GM21529 (cell line): ENCODE measurements around the gene OR2T27.
A peak's percentile ranks its signal among the peaks of the same experiment; 100 is the strongest.
"Not testable (repeated sequence)": the region's sequence is repeated elsewhere in the genome, so short reads cannot be mapped to it uniquely, and the experiment has no call there.

Experiments used
- ATAC-seq: cut with Tn5 transposase; IDR thresholded peaks from one replicate; pipeline ENCODE4 v1.9.1; 2021; ENCODE audit not compliant: unreplicated experiment

Gene OR2T27

GRCh38 chr1:248641583-248641982 lies 13.7 kb downstream of the OR2T27 start:
- not testable (repeated sequence) for ATAC-seq

DNA sequence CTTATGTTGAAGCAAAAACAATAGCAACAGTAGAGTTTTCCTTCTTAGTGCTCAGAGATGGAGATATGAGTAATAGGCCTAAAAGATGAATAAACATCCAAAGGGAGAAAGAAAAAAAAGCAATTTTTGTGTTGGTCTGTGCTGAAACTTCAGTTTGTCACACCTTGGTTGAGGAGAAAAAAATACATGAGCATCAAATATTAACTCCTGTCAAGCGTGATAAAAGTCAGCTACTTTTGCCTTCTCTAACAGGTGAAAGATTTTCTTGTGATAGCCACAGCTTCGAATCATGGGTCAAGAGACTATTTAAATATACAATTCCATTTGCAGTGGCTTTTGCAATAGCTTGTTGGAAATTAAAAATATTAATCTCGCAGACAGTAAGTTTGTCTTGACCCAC lies 14.4 kb downstream of the OR2T27 start:
- ATAC-seq, result peak; percentile 37

DNA sequence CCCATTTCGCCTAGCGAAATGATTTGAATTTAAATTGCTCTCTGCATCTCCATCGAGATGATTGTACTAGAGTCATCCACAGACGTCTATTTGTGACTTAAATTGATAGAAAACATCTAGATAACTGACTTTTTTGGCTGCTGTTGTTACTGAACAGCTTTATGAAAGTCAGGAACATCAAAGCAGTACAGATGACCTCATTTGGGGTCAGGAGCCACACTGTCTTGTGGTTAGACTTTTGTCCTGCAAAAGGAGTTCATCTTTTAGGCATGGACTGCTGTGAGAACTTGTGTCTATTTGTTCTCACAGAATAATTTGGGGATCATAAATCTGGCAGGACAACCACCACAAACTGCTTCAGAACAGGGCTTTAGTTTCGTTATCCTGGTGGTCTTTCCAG lies 15.7 kb downstream of the OR2T27 start:
- ATAC-seq, result peak; percentile 30

DNA sequence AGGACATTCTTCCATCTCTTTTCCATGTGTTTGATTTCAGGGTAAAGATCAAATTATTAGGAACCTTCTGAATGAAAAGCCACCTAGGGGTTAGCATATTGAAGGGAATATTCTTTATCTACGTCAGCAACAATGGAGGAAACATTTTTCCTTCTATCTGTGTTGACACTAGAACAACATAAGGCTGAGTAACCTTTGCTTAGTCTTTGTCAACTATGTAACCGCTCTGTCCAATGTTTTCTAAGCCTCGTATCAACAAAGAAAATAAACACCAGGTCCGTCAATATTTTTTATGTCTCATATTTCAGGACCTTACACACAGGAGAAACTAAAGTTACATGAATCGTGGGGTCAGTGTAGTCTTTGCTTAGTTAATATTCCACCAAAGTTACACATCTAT lies 18.7 kb downstream of the OR2T27 start:
- ATAC-seq, result not testable (repeated sequence)

DNA sequence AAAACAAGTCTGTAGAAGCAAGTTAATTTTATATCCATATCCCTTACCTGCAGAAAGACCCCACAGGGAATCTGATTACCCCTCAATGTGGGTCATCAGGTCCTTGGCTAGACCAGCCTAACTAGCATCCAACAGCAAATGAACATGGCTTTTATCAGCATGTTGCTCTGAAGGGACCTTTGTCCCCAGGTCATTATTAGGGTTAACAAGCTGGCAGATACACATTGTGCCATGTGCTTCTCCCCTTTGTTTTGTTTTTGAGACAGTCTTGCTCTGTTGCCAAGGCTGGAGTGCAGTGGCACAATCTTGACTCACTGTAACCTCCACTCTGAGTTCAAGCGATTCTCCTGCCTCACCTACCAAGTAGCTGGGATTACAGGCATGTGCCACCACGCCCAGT lies 20.3 kb downstream of the OR2T27 start, which contains the start of gene OR2T11:
Gene OR2T11, minus strand, starts transcription at position 101 of the 400 bp plus-strand sequence. CDS start 7,963 bp downstream, outside the sequence.
- ATAC-seq, result not testable (repeated sequence)

DNA sequence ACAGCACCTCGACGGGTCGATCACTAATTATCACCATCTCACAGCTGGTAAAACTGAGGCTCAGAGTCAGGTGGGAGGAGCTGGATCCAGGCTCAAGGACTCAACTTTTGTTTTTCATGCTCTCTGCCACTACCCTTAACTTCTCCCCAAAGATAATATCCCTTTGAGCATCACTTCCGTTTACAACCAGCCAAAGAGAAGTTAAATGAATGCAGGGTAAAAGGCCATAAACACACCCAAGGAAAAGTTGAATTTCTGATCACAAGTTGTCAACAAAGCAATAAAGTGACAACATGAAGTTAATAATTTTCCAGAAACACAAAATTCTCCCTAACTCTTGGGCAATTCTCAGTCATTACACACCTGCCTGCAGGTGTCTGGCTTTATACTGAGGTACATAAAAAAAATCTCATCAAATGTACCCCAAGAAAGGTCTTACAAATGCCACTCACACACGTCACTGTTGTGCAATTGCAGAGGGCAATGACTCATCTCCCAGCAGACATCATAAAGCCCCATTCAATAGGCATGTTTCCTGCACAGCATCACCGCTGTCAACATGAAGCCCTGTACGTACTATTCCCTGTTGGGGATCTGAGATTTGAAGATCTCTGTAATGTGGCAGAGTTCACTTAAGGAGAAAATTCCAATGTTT lies 23.8 kb downstream of the OR2T27 start:
- ATAC-seq, result no peak

GRCh38 chr1:248630551-248630950 lies 24.8 kb downstream of the OR2T27 start:
- no peak for ATAC-seq

GRCh38 chr1:248627971-248628844 lies 27.1 kb downstream of the OR2T27 start:
- peak; percentile 99 for ATAC-seq

DNA sequence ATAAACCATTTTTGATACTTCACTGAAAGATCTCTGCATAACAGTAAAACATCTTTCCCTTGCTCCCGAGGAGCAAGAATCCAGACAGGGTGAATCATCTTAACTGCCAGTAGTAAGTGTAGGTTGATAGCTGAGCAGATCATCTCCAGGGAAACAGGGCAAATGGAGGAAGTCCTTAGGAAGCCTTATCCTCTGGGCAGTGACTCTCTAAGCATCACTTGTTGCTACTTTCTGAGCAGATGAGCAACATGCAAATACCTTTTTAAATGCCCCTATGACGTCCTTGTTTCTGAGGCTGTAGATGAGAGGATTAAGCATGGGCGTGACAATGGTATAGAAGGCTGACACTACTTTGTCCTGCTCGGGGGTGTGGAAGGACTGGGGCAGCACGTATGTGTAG lies 29.4 kb downstream of the OR2T27 start:
- no peak for ATAC-seq

DNA sequence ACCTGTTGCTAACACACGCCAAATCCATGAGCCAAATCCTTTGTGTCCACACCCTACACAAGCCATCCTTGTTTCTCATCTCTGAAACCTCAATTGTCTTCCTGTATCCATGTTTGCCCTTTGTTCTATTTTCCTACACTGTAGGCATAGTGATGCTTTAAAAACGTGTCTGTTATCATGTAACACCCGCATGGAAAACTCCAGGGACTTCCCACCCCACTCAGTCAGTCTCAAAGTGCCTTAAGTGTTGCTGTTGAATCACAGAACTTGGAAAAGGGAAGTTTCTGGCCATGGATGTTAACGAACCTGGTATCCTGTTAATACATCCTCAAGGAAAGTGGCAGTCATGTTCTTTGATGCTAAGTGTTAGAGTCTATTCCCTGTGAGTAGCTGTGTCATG lies 30.2 kb downstream of the OR2T27 start:
- ATAC-seq, result no peak

DNA sequence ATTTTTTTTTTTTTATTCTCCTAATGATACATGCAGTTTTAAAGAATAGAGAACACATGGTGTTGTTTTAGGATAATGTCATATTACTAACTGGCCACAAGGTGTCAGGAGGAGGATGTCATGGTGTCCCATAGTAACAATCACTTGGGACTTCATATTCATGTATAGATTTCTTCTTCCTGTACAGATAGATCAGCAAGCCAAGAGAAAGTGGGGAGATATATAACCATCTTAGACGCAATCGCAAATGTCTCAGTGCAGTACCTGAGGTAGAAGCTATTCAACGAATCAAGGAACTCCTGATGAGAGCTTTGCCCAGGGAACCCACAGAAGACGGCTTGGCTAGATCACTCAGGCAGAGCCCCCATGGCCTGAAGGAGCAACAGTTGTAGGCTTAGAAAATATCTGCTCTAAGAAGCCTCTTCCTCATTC lies 32.7 kb downstream of the OR2T27 start:
- peak; percentile 96 for ATAC-seq

DNA sequence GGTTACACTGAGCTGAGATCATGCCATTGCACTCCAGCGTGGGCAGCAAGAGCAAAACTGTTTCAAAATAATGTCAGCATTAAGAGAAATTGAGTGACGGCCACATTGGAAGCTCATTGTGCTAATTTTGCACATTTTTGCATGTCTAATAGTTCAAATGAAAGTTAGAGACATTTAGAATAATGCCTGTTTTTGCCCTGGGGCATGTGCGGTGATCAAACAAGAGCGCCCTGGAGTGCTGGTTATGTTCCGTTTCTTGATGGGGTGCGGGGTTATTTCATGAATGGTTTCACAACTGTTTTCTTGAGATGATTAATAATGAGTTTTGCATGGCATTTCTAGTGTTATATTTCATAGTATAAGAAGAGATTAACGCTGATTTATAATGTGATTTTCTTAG lies 33.6 kb downstream of the OR2T27 start:
- no peak for ATAC-seq

GRCh38 chr1:248618878-248619277 lies 36.5 kb downstream of the OR2T27 start:
- ATAC-seq, result peak; percentile 35

DNA sequence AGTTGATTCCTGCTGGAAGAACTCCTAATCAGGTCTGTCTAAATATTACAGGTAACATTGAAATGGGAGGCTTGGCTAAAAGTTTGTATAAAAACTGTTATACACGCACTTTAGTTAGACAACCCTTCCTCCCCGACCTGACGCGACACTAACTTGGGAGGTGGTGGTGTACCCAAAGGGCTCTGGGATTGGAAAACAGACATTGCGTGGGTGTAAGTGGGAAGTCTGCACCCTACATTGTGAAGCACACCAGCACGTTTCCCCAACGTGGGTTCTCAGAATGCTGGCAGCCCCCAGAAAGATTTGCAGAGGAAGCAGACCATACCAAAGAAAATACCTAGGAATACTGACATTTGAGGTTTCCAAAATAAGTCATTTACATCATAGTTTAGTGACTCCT lies 37.2 kb downstream of the OR2T27 start:
- ATAC-seq, result no peak

- peak; percentile 82 for ATAC-seq
Observed at GRCh38 chr1:248613742-248614141, 41.6 kb downstream of the OR2T27 start.

GRCh38 chr1:248611883-248612414 lies 43.4 kb downstream of the OR2T27 start:
- ATAC-seq, result no peak

DNA sequence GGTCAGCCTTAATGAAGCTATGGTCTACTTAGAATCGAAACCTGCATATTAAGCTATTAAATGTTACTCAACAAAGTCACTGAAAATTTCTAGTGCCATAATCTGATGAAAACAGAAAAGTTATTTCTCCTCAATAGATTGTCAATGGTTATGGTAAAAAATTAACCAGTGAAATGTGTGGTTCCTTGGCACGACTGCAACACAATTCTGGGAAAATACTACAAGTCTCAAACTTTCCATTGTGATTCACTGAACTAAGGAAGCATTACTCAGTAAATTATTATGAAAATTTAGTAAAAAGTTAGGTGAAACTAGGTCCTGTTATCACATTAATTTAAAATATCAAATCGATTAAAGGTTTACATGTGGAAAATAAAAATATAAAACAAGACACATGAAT lies 45.0 kb downstream of the OR2T27 start:
- ATAC-seq, result no peak
